Measurements from ENCODE around the gene COX7A2L.

- TF ChIP-seq EZH2 (optimal IDR thresholded peaks at IDR 0.05; ENCODE audit: low read depth, low read length) (no peak), CTCF (IDR thresholded peaks at IDR 0.05; ENCODE audit: low read length) (no peak), EZH2phosphoT487 (IDR thresholded peaks at IDR 0.05; ENCODE audit: low read length) (no peak)
Observed at GRCh38 chr2:42316910-42317309, 44.1 kb downstream of the COX7A2L start.
